ENCODE measurements around the gene WDR19.

GRCh38 chr4:39233783-39234182 is 51.5 kb downstream of the WDR19 start:
- TF ChIP-seq CTCF (IDR thresholded peaks at IDR 0.05), result no peak
- no peak for TF ChIP-seq EZH2phosphoT487 (IDR thresholded peaks at IDR 0.05)
- no peak for TF ChIP-seq EZH2 (IDR thresholded peaks at IDR 0.05)

All from neural progenitor cell (in vitro differentiated cells).